RPMI7951 (cell line): ENCODE measurements around the gene ANGEL2. TPM values are rescaled to one million over a fixed set of nuclear protein-coding genes. Genes with fewer than 3 reads are reported as not detected.
A peak's percentile ranks its signal among the peaks of the same experiment; 100 is the strongest.
"Not testable (repeated sequence)": the region's sequence is repeated elsewhere in the genome, so short reads cannot be mapped to it uniquely, and the experiment has no call there.

Experiments used
- DNase-seq: peaks from one replicate; pipeline ENCODE4 v3.0.0-alpha.2; 2012; ENCODE audit warnings: low read depth
- total RNA-seq: library from RNA; depleted of rRNA; stranded (reverse); fragments of >200 nt; shearing (Covaris generic); gene quantifications from 2 replicates; pipeline ENCODE4 v1.2.3, GENCODE V29; 2014; rRNA removed

The ANGEL2 gene
- total RNA-seq: 26.2 and 30.0 TPM in 2 replicates

DNA sequence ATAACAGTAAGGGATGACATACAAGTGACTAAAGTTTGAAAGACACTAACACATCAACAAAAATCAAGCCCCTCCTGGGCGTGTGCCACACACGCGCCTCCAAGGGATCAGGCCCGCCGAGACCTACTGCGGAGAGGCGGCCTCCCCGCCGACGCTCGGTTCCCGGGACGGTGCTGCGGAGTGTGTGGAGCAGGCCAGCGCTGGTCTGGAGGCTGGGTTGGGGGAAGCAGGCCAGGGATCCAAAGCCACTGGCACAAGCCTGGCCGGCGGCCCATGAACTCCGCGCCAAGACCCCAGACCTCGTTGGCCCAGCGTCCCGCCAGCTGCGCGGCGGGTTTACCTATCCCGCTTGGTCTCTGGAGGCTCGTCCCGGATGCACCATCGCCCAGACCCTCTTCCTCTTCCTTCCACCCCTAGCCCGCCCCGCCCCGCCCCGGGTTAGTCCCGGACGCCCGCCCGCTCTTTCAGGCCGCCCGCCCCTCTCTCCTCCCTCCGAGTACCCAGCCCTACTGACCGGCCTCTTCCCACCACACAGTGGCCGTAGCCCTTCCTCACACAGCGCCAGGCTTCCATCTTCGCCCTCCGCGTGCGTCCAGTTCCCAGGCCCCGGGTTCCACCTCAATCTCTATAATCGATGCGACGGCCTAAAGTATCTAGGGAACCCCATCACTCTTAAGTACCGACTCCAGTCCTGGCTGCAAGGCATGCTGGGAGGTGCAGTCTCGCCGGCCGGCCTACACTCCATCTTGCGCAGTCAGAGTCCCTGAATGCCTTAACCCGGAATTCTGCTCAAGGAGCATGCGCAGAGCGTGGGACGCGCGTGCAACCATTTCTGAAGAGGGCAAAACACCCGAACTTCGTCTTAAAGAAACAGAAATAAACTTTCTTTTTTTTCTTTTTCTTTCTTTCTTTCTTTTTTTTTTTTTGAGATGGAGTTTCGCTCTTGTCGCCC, at the start of gene ANGEL2:
Gene ANGEL2, minus strand, starts transcription at position 769 of the 952 bp plus-strand sequence. Its CDS starts 196 bp downstream, at position 573.
- peak; percentile 94 for DNase-seq

DNA sequence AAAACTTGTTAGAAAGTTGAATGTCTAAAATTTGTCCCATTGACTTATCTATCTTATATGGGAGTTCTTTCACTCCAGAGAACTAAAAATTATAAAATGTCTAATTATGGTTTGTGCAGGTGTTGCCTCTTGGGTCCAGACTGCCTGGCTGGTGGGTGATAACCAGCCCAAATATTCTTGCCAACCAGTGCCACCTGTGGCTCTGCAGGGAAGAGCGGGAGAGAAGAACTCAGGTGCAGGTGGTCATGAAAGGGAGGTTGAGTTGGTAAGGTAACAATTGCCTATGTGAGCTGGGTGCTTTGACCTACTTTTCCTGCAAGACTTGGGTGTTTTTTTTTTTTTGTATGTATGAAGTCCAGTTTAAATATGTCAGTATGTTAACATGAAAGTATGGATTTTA, 45.6 kb upstream of the ANGEL2 start:
- DNase-seq: no peak

GRCh38 chr1:213060836-213061235, 45.2 kb upstream of the ANGEL2 start:
- no peak for DNase-seq

DNA sequence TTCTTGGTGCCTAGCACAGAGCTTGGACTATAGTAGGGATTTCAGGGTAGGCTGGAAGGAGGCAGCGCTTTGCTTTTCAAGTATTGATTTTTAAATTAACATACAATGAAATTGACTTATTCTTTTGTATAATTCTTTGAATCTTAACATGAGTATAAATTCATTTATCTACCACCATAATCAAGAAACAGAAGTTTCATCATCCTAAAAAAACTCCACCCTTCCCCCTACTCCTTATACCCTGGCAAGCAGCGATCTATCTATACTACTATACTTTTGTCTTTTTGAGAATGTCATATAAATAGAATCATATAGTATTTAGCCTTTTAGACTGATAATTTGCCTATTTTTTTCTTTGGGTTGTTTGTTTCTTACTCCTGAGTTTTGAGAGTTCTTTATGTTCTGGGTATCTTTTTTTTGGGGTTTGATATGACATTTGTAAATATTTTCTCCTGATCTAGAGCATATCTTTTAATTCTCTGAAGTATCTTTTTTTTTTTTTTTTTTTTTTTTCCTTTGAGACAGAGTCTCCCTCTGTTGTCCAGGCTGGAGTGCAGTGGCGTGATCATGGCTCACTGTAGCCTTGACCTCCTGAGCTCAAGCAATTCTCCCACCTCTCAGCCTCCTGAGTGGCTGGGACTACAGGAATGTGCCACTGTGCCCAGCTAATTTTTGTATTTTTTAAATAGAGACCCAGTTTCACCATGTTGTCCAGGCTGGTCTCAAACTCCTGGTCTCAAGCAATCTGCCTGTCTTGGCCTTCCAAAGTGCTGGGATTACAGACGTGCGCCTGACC, 41.8 kb upstream of the ANGEL2 start:
- no peak for DNase-seq

- DNase-seq: no peak
Measured at GRCh38 chr1:213055767-213056166, 40.1 kb upstream of the ANGEL2 start.

- DNase-seq: no peak
Measured at GRCh38 chr1:213054733-213055591, 39.3 kb upstream of the ANGEL2 start.

DNA sequence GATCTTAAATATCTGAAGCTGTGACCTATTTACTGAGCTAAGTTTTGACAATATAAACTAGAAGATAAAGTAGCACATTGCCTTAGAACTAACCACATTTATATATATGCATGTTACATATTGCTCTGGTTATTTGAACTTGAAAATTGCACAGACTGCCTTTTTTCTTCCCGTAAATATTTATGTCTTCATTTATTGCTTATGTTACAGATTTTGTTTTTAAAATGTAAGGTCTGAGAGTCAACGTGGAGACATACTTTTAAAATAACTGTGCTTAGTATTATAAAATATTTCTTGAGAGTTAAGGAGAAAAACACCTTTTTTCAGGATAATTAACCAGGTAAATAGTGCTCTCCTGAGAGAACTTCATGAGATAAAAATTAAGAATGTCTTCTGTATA, 38.5 kb upstream of the ANGEL2 start:
- DNase-seq: no peak

DNA sequence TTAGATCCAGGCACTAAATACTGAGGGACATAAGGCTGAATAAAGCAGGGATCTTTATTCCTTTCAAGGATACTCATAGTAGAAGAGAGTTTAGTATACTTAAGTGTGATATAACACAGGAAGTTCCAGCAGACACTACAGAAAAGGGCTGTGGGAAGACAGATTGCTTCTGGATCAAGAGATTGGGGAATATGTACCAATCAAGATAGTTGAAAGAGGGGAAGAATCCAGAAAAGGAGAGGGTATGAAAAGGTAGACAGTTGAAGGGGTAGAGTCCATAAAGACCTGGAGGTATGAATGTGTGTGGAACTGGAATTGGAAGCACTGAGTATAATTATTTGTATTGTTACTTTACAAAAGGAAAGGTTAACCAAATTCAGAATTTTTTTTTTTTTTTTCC, 37.8 kb upstream of the ANGEL2 start:
- no peak for DNase-seq

GRCh38 chr1:213051881-213052202, 36.2 kb upstream of the ANGEL2 start:
- DNase-seq: no peak

DNA sequence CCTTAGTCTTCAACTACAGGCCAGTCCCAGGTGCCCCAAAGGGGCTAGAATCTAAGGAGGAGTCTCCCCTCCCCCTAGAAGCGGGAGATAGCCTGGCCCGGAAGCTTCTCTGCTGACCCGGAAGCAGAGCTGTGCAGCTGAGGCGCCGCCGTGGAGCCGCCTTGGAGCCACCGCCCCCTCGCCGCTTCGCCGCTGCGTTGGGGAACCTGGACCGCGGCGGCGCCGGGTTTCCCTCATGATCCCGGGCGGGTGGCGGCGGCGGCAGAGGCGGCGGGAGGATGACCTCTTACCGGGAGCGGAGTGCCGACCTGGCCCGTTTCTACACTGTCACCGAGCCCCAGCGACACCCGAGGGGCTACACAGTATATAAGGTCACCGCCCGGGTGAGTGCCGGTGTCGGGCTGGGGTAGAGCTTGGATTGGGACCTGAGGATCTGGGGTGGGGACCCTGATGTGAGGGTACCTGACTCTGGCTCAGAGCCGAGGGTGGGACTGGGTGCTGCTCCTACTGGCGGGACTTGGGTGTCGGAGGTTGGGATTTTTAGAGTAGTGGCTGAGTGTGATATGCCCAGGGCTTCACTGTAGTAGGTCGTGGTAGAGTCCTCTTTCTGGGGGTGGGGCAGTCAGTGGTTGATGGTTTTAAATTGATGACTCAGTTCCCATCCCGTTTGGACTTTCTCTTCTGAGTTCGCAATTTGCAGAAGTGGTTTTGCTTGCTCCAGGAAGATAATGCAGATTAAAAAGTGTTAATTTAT, 35.6 kb upstream of the ANGEL2 start, which contains the start of gene RPS6KC1:
Gene RPS6KC1, plus strand, starts transcription at position 115 of the 754 bp plus-strand sequence. Its CDS starts 164 bp downstream, at position 279.
- DNase-seq: peak; percentile 83

- DNase-seq: no peak
Measured at GRCh38 chr1:213050745-213051126, 35.1 kb upstream of the ANGEL2 start.

- no peak for DNase-seq
Measured at GRCh38 chr1:213049232-213049631, 33.6 kb upstream of the ANGEL2 start.

GRCh38 chr1:213045321-213046226, 29.9 kb upstream of the ANGEL2 start:
- DNase-seq: not testable (repeated sequence)

- peak; percentile 59 for DNase-seq
Measured at GRCh38 chr1:213041443-213041842, 25.8 kb upstream of the ANGEL2 start.

- DNase-seq: no peak
Measured at GRCh38 chr1:213035573-213035972, 19.9 kb upstream of the ANGEL2 start.

DNA sequence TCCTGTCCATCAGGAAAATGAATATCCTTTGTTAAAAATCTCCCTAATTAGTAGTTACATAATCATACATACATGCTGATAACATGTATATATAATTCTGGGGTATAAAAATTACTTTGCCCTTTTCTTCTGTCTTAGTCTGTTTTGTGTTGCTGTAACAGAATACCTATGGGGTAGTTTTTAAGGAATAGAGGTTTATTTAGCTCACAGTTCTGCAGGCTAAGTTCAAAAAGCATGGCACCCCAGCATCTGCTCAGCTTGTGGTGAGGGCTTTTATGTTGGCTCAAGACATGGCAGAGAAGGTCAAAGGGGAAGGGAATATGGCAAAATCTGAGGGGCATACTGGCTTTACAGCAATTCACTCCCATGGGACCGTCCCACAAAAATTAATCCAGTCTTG, 19.0 kb upstream of the ANGEL2 start:
- DNase-seq: no peak

- DNase-seq: no peak
Measured at GRCh38 chr1:213032651-213033050, 17.0 kb upstream of the ANGEL2 start.

GRCh38 chr1:213027024-213027423, 11.4 kb upstream of the ANGEL2 start:
- DNase-seq: not testable (repeated sequence)

- no peak for DNase-seq
Measured at GRCh38 chr1:213020016-213020415, 4.3 kb upstream of the ANGEL2 start.

- no peak for DNase-seq
Measured at GRCh38 chr1:213019450-213019849, 3.8 kb upstream of the ANGEL2 start.
